ENCODE measurements around the gene TUBB3. TPM values are rescaled to one million over a fixed set of nuclear protein-coding genes. Genes with fewer than 3 reads are reported as not detected.

The TUBB3 gene
- total RNA-seq, 4 donors from 2014 or later = 1.8 to 7.0 TPM; not detected in 2

GRCh38 chr16:89895482-89896250 is 27.5 kb upstream of the TUBB3 start:
- no peak for TF ChIP-seq CTCF (IDR thresholded peaks at IDR 0.05; ENCODE audit: low read depth)

- TF ChIP-seq CTCF (IDR thresholded peaks at IDR 0.05; ENCODE audit: low read depth) = no peak
These were observed 25.9 kb upstream of the TUBB3 start for GRCh38 chr16:89897204-89897603.

- no peak for TF ChIP-seq CTCF (IDR thresholded peaks at IDR 0.05; ENCODE audit: low read depth)
These were observed 24.8 kb upstream of the TUBB3 start for GRCh38 chr16:89898201-89898967.

- no peak for TF ChIP-seq CTCF (IDR thresholded peaks at IDR 0.05; ENCODE audit: low read depth)
These were observed 23.2 kb upstream of the TUBB3 start for GRCh38 chr16:89899879-89900481.

GRCh38 chr16:89900885-89901284 is 22.3 kb upstream of the TUBB3 start:
- TF ChIP-seq CTCF (IDR thresholded peaks at IDR 0.05; ENCODE audit: low read depth) = no peak

- no peak for TF ChIP-seq CTCF (IDR thresholded peaks at IDR 0.05; ENCODE audit: low read depth)
These were observed 20.2 kb upstream of the TUBB3 start for GRCh38 chr16:89902980-89903379.

- TF ChIP-seq CTCF (IDR thresholded peaks at IDR 0.05; ENCODE audit: low read depth) = no peak
These were observed 19.1 kb upstream of the TUBB3 start for GRCh38 chr16:89903908-89904515.
